Measurements from ENCODE around the gene HIVEP3.

HIVEP3 gene

DNA sequence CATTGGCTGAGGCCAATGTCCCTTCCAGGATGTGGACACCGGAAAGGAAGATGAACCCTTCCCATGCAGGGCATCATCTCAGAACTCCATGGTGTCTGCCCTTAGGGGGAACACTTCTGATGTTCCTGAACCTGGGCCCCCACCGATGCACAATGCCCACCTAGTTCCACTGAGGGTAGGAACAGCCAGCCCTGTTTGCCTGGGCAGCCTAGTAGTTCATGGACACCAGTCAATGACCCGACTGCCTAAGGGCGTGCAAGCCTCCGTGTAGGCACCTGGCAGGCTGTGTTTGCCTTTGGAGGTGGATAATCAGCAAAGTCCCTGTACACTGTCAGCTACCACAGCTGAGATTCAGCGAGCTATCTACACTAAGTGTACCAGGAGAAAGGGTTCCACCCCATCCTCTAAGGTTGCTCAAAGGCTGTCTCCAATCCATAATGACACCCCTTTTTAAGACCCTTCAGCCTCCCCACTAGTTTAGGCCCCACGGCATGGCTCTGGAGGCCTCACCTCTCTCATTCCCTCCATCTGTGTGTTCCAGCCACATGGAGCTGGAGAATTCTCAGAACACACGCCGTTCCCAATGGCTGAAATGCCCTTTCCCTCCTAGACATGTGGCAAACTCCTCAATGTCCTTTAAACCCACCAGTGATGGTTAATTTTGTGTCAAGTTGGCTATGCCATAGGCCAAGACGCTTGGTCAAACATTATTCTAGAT, 309.4 kb downstream of the HIVEP3 start:
- Histone ChIP-seq H3K4me3 (IDR thresholded peaks at IDR 0.05; ENCODE audit: insufficient read depth, low read depth, low read length) (no peak overlapping the region), H3K4me1 (ENCODE audit: low read depth, poor library complexity, severe bottlenecking) (no peaks in the 10 kb centered on the region), H3K9ac (no peak overlapping the region), H3K4me2 (no peak overlapping the region), H3K79me2 (ENCODE audit: insufficient read depth, low read depth) (no peaks in the 10 kb centered on the region), H3K27ac (no peak overlapping the region), H3K27me3 (ENCODE audit: insufficient read depth, low read depth) (no peaks in the 10 kb centered on the region), H4K20me1 (ENCODE audit: insufficient read depth) (no peaks in the 10 kb centered on the region), H3K36me3 (ENCODE audit: insufficient read depth) (no peaks in the 10 kb centered on the region), H2AFZ (ENCODE audit: low read depth) (no peak overlapping the region)
- no peak for TF ChIP-seq CTCF (conservative IDR thresholded peaks at IDR 0.05; ENCODE audit: low read depth, low read length)

DNA sequence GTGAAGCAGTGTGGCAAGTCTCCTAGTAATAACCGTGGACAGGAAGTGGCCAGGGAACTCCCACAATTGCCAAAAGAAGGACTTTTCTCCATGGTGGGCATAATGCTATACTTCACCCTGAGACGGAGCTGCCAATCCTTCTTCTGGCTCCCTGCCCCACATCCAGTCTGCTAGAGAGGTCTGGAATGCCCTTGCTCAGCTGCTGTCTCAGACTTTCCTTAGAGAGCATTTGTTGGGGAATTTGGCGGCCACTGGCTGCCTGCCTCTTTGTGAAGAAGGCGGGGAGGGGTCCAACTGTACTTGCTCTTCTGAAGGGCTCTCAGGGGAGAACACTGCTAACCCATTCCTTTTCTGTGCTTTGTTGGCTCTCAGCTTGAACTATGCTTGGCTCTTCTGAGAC, 310.5 kb downstream of the HIVEP3 start:
- no peak overlapping the region for H3K4me2 ChIP-seq
- H2AFZ ChIP-seq (ENCODE audit: low read depth), result no peak overlapping the region
- H3K27ac ChIP-seq, result no peak overlapping the region
- no peaks in the 10 kb centered on the region for H4K20me1 ChIP-seq (ENCODE audit: insufficient read depth)
- no peaks in the 10 kb centered on the region for H3K27me3 ChIP-seq (ENCODE audit: insufficient read depth, low read depth)
- no peak overlapping the region for H3K4me3 ChIP-seq (IDR thresholded peaks at IDR 0.05; ENCODE audit: insufficient read depth, low read depth, low read length)
- no peaks in the 10 kb centered on the region for H3K36me3 ChIP-seq (ENCODE audit: insufficient read depth)
- H3K4me1 ChIP-seq (ENCODE audit: low read depth, poor library complexity, severe bottlenecking), result no peaks in the 10 kb centered on the region
- H3K79me2 ChIP-seq (ENCODE audit: insufficient read depth, low read depth), result no peaks in the 10 kb centered on the region
- H3K9ac ChIP-seq, result no peak overlapping the region
- TF ChIP-seq CTCF (conservative IDR thresholded peaks at IDR 0.05; ENCODE audit: low read depth, low read length), result no peak

DNA sequence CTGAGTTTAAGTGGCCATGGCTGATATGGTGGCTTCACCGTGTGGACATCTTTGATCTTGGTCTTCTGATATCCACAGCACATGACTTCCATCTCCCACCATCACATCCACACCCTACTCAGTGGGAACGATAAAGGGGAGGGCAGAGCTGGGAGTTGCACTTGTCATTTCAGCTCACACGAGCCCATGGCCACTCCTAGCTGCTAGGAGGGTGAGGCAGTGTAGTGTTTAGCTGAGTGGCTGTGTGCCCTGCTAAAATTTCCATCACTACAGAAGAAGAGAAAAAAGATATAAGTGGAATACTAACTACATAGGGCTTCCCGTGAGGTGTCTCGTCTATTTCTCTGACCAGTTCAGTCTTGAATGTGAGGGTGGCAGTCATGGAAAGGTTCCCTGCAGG, 310.9 kb downstream of the HIVEP3 start:
- Histone ChIP-seq H3K4me3 (IDR thresholded peaks at IDR 0.05; ENCODE audit: insufficient read depth, low read depth, low read length) (no peak overlapping the region), H3K79me2 (ENCODE audit: insufficient read depth, low read depth) (no peaks in the 10 kb centered on the region), H3K27ac (no peak overlapping the region), H3K4me2 (no peak overlapping the region), H3K27me3 (ENCODE audit: insufficient read depth, low read depth) (no peaks in the 10 kb centered on the region), H4K20me1 (ENCODE audit: insufficient read depth) (no peaks in the 10 kb centered on the region), H3K36me3 (ENCODE audit: insufficient read depth) (no peaks in the 10 kb centered on the region), H2AFZ (ENCODE audit: low read depth) (no peak overlapping the region), H3K4me1 (ENCODE audit: low read depth, poor library complexity, severe bottlenecking) (no peaks in the 10 kb centered on the region), H3K9ac (no peak overlapping the region)
- TF ChIP-seq CTCF (conservative IDR thresholded peaks at IDR 0.05; ENCODE audit: low read depth, low read length), result no peak

DNA sequence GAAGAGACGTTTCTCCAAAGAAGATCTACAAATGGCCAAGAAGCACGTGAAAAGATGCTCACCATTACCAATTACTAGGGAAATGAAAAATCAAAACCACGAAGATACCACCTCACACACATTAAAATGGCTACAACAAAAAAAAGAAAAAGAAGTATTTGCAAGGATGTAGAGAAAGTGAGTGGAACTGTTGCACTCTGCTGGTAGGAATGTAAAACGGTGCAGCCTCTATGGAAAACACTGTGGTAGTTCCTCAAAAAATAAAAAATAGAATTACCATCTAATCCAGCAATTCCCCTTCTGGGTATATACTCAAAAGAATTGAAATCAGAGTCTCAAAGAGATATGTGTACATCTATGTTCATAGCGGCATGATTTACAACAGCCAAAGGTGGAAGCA, 318.8 kb downstream of the HIVEP3 start:
- Histone ChIP-seq H3K36me3 (ENCODE audit: insufficient read depth) (no peaks in the 10 kb centered on the region), H3K4me1 (ENCODE audit: low read depth, poor library complexity, severe bottlenecking) (no peaks in the 10 kb centered on the region), H2AFZ (ENCODE audit: low read depth) (no peak overlapping the region), H3K27ac (no peak overlapping the region), H3K4me3 (IDR thresholded peaks at IDR 0.05; ENCODE audit: insufficient read depth, low read depth, low read length) (no peak overlapping the region), H3K4me2 (no peak overlapping the region), H3K9ac (no peak overlapping the region), H4K20me1 (ENCODE audit: insufficient read depth) (no peaks in the 10 kb centered on the region), H3K27me3 (ENCODE audit: insufficient read depth, low read depth) (no peaks in the 10 kb centered on the region), H3K79me2 (ENCODE audit: insufficient read depth, low read depth) (no peaks in the 10 kb centered on the region)
- no peak for TF ChIP-seq CTCF (conservative IDR thresholded peaks at IDR 0.05; ENCODE audit: low read depth, low read length)

Measured in KMS-11 (cell line).